ENCODE results near the gene CGB2.
"Not testable (repeated sequence)": the region's sequence is repeated elsewhere in the genome, so short reads cannot be mapped to it uniquely, and the experiment has no call there.

Gene CGB2

GRCh38 chr19:49031642-49032301 lies at the start of gene CGB2:
CGB2 (plus strand) TSS chr19:49031890; CDS start chr19:49032096, 206 bp downstream.
- not testable (repeated sequence) for H3K9me3 ChIP-seq (ENCODE audit: control insufficient read depth, low read length)

GRCh38 chr19:48982280-48982679 lies 49.4 kb upstream of the CGB2 start:
- no peaks in the 10 kb centered on the region for H3K9me3 ChIP-seq (ENCODE audit: control insufficient read depth, low read length)
- H3K36me3 ChIP-seq (ENCODE audit: control insufficient read depth, insufficient read depth, low read length) = no peaks in the 10 kb centered on the region
- no peak overlapping the region for H3K4me3 ChIP-seq (ENCODE audit: low read depth, low read length)
- no peak overlapping the region for H2AFZ ChIP-seq
- H3K4me2 ChIP-seq (ENCODE audit: low read length) = no peak overlapping the region
- no peak overlapping the region for H3K9ac ChIP-seq
- no peaks in the 10 kb centered on the region for H3K4me1 ChIP-seq
- no peak for TF ChIP-seq CTCF (IDR thresholded peaks at IDR 0.05)
- H3K27me3 ChIP-seq (ENCODE audit: control insufficient read depth, insufficient read depth, low read length) = no peaks in the 10 kb centered on the region
- no peak overlapping the region for H3K27ac ChIP-seq
- no peaks in the 10 kb centered on the region for H3K79me2 ChIP-seq

More at GRCh38 chr19:49031642-49032301, at the start of gene CGB2:
- H3K36me3 ChIP-seq (ENCODE audit: control insufficient read depth, insufficient read depth, low read length); H3K27me3 ChIP-seq (ENCODE audit: control insufficient read depth, insufficient read depth, low read length); H2AFZ ChIP-seq; H3K4me1 ChIP-seq; H3K4me2 ChIP-seq (ENCODE audit: low read length); H3K79me2 ChIP-seq; H3K4me3 ChIP-seq (ENCODE audit: low read depth, low read length); H3K9ac ChIP-seq; H3K27ac ChIP-seq: not testable (repeated sequence)

- no peaks in the 10 kb centered on the region for H3K79me2 ChIP-seq
- no peaks in the 10 kb centered on the region for H3K27me3 ChIP-seq (ENCODE audit: control insufficient read depth, insufficient read depth, low read length)
- no peaks in the 10 kb centered on the region for H3K36me3 ChIP-seq (ENCODE audit: control insufficient read depth, insufficient read depth, low read length)
- no peaks in the 10 kb centered on the region for H3K9me3 ChIP-seq (ENCODE audit: control insufficient read depth, low read length)
- no peak overlapping the region for H3K4me3 ChIP-seq (ENCODE audit: low read depth, low read length)
- no peak for TF ChIP-seq CTCF (IDR thresholded peaks at IDR 0.05)
- H2AFZ ChIP-seq = no peak overlapping the region
- no peak overlapping the region for H3K9ac ChIP-seq
- H3K4me1 ChIP-seq = no peaks in the 10 kb centered on the region
- H3K4me2 ChIP-seq (ENCODE audit: low read length) = no peak overlapping the region
- H3K27ac ChIP-seq = no peak overlapping the region
Measured at GRCh38 chr19:48985711-48986110, 46.0 kb upstream of the CGB2 start.

- no peak overlapping the region for H3K4me2 ChIP-seq (ENCODE audit: low read length)
- no peaks in the 10 kb centered on the region for H3K9me3 ChIP-seq (ENCODE audit: control insufficient read depth, low read length)
- H3K27ac ChIP-seq = no peak overlapping the region
- H2AFZ ChIP-seq = no peak overlapping the region
- no peaks in the 10 kb centered on the region for H3K27me3 ChIP-seq (ENCODE audit: control insufficient read depth, insufficient read depth, low read length)
- no peaks in the 10 kb centered on the region for H3K79me2 ChIP-seq
- no peak overlapping the region for H3K9ac ChIP-seq
- no peaks in the 10 kb centered on the region for H3K4me1 ChIP-seq
- no peak overlapping the region for H3K4me3 ChIP-seq (ENCODE audit: low read depth, low read length)
- H3K36me3 ChIP-seq (ENCODE audit: control insufficient read depth, insufficient read depth, low read length) = no peaks in the 10 kb centered on the region
- TF ChIP-seq CTCF (IDR thresholded peaks at IDR 0.05) = no peak
Measured at GRCh38 chr19:48986211-48986610, 45.5 kb upstream of the CGB2 start.

- Histone ChIP-seq H3K79me2 (peaks cover 4% of the 10 kb centered on the region), H3K4me1 (no peaks in the 10 kb centered on the region), H3K27ac (no peak overlapping the region), H3K27me3 (ENCODE audit: control insufficient read depth, insufficient read depth, low read length) (no peaks in the 10 kb centered on the region), H2AFZ (no peak overlapping the region), H3K36me3 (ENCODE audit: control insufficient read depth, insufficient read depth, low read length) (no peaks in the 10 kb centered on the region), H3K4me2 (ENCODE audit: low read length) (no peak overlapping the region), H3K9ac (no peak overlapping the region), H3K9me3 (ENCODE audit: control insufficient read depth, low read length) (no peaks in the 10 kb centered on the region), H3K4me3 (ENCODE audit: low read depth, low read length) (no peak overlapping the region)
- TF ChIP-seq CTCF (IDR thresholded peaks at IDR 0.05) = no peak
Measured at GRCh38 chr19:48987323-48987722, 44.4 kb upstream of the CGB2 start.
